Measurements from ENCODE around the gene C4orf51.
"Not testable (repeated sequence)": the region's sequence is repeated elsewhere in the genome, so short reads cannot be mapped to it uniquely, and the experiment has no call there.

C4orf51 gene

GRCh38 chr4:145679991-145680455 is at the start of gene C4orf51:
Gene C4orf51 (plus strand): TSS chr4:145680146. CDS start chr4:145680204, 58 bp downstream.
- in situ Hi-C loops (cut with MboI; ENCODE audit: low sequenced_read_pairs): no loop called here

GRCh38 chr4:145635117-145635516 is 44.8 kb upstream of the C4orf51 start:
- in situ Hi-C loops (cut with MboI; ENCODE audit: low sequenced_read_pairs): no loop called here

- in situ Hi-C loops (cut with MboI; ENCODE audit: low sequenced_read_pairs): no loop called here
These were observed 44.3 kb upstream of the C4orf51 start for GRCh38 chr4:145635630-145636029.

- in situ Hi-C loops (cut with MboI; ENCODE audit: low sequenced_read_pairs): no loop called here
These were observed 40.7 kb upstream of the C4orf51 start for GRCh38 chr4:145639186-145639698.

- in situ Hi-C loops (cut with MboI; ENCODE audit: low sequenced_read_pairs): not testable (repeated sequence)
These were observed 39.7 kb upstream of the C4orf51 start for GRCh38 chr4:145640236-145640635.

- in situ Hi-C loops (cut with MboI; ENCODE audit: low sequenced_read_pairs): no loop called here
These were observed 36.7 kb upstream of the C4orf51 start for GRCh38 chr4:145643295-145643694.

GRCh38 chr4:145644699-145645098 is 35.2 kb upstream of the C4orf51 start:
- in situ Hi-C loops (cut with MboI; ENCODE audit: low sequenced_read_pairs): no loop called here

GRCh38 chr4:145656156-145656555 is 23.8 kb upstream of the C4orf51 start:
- in situ Hi-C loops (cut with MboI; ENCODE audit: low sequenced_read_pairs): no loop called here

GRCh38 chr4:145660064-145660463 is 19.9 kb upstream of the C4orf51 start:
- in situ Hi-C loops (cut with MboI; ENCODE audit: low sequenced_read_pairs): no loop called here

- in situ Hi-C loops (cut with MboI; ENCODE audit: low sequenced_read_pairs): no loop called here
These were observed 16.8 kb upstream of the C4orf51 start for GRCh38 chr4:145663194-145663593.

- in situ Hi-C loops (cut with MboI; ENCODE audit: low sequenced_read_pairs): no loop called here
These were observed 14.2 kb upstream of the C4orf51 start for GRCh38 chr4:145665773-145666172.

- in situ Hi-C loops (cut with MboI; ENCODE audit: low sequenced_read_pairs): no loop called here
These were observed 9.5 kb upstream of the C4orf51 start for GRCh38 chr4:145670422-145670821.

- in situ Hi-C loops (cut with MboI; ENCODE audit: low sequenced_read_pairs): no loop called here
These were observed 426 bp upstream of the C4orf51 start for GRCh38 chr4:145679520-145679919.

GRCh38 chr4:145680902-145681301 is 956 bp downstream of the C4orf51 start:
- in situ Hi-C loops (cut with MboI; ENCODE audit: low sequenced_read_pairs): no loop called here

- in situ Hi-C loops (cut with MboI; ENCODE audit: low sequenced_read_pairs): no loop called here
These were observed 1.6 kb downstream of the C4orf51 start for GRCh38 chr4:145681518-145681917.

- in situ Hi-C loops (cut with MboI; ENCODE audit: low sequenced_read_pairs): no loop called here
These were observed 2.0 kb downstream of the C4orf51 start for GRCh38 chr4:145681956-145682355.

- in situ Hi-C loops (cut with MboI; ENCODE audit: low sequenced_read_pairs): no loop called here
These were observed 7.0 kb downstream of the C4orf51 start for GRCh38 chr4:145686991-145687390.

GRCh38 chr4:145690610-145691009 is 10.7 kb downstream of the C4orf51 start:
- in situ Hi-C loops (cut with MboI; ENCODE audit: low sequenced_read_pairs): no loop called here

GRCh38 chr4:145691416-145691815 is 11.5 kb downstream of the C4orf51 start:
- in situ Hi-C loops (cut with MboI; ENCODE audit: low sequenced_read_pairs): not testable (repeated sequence)

GRCh38 chr4:145694929-145695328 is 15.0 kb downstream of the C4orf51 start:
- in situ Hi-C loops (cut with MboI; ENCODE audit: low sequenced_read_pairs): no loop called here

- in situ Hi-C loops (cut with MboI; ENCODE audit: low sequenced_read_pairs): no loop called here
These were observed 17.4 kb downstream of the C4orf51 start for GRCh38 chr4:145697332-145697731.

GRCh38 chr4:145698507-145698906 is 18.6 kb downstream of the C4orf51 start:
- in situ Hi-C loops (cut with MboI; ENCODE audit: low sequenced_read_pairs): no loop called here

- in situ Hi-C loops (cut with MboI; ENCODE audit: low sequenced_read_pairs): no loop called here
These were observed 24.0 kb downstream of the C4orf51 start for GRCh38 chr4:145703850-145704497.
